Renal cortical epithelial cell (primary cell): ENCODE measurements around the gene CATSPER4. TPM values are rescaled to one million over a fixed set of nuclear protein-coding genes. Genes with fewer than 3 reads are reported as not detected.

Source experiments
- total RNA-seq: library from RNA; depleted of rRNA; stranded (reverse); fragments of >200 nt; gene quantifications from 2 replicates; pipeline ENCODE4 v1.2.3, GENCODE V29; 2014

The CATSPER4 gene
- total RNA-seq, 1 donor from 2014 or later: not detected

Other genes starting within 250 kb of the CATSPER4 start
- gene PAFAH2, start 192.5 kb upstream of the CATSPER4 start, total RNA-seq: 14.8 and 18.5 TPM in 2 replicates
- gene EXTL1, start 168.8 kb upstream of the CATSPER4 start, total RNA-seq: 0.05 TPM in 1 of 2 replicates, not detected in the other
- gene SLC30A2, start 144.5 kb upstream of the CATSPER4 start, total RNA-seq: 1.1 and 1.4 TPM in 2 replicates
- not detected in 2 replicates for gene TRIM63, start 123.0 kb upstream of the CATSPER4 start, total RNA-seq
- gene PDIK1L, start 78.8 kb upstream of the CATSPER4 start, total RNA-seq: 4.7 and 5.6 TPM in 2 replicates
- gene FAM110D, start 31.5 kb upstream of the CATSPER4 start, total RNA-seq: not detected in 2 replicates
- gene C1orf232, start 21.6 kb upstream of the CATSPER4 start, total RNA-seq: not detected in 2 replicates
- 6.7 and 15.6 TPM in 2 replicates for gene ZNF593, start 20.7 kb upstream of the CATSPER4 start, total RNA-seq
- not detected in 2 replicates for gene ZNF593OS, start 18.8 kb upstream of the CATSPER4 start, total RNA-seq
- gene CNKSR1, start 13.1 kb upstream of the CATSPER4 start, total RNA-seq: 5.2 and 6.4 TPM in 2 replicates
- 6.6 and 9.4 TPM in 2 replicates for gene CEP85, start 43.6 kb downstream of the CATSPER4 start, total RNA-seq
- 12.8 and 17.5 TPM in 2 replicates for gene SH3BGRL3, start 89.5 kb downstream of the CATSPER4 start, total RNA-seq
- 1.9 and 9.6 TPM in 2 replicates for gene UBXN11, start 116.0 kb downstream of the CATSPER4 start, total RNA-seq
- gene CD52, start 127.4 kb downstream of the CATSPER4 start, total RNA-seq: not detected in 2 replicates
- 0.35 and 7.1 TPM in 2 replicates for gene CRYBG2, start 163.5 kb downstream of the CATSPER4 start, total RNA-seq
- not detected in 2 replicates for gene ZNF683, start 182.1 kb downstream of the CATSPER4 start, total RNA-seq
- gene LIN28A, start 220.2 kb downstream of the CATSPER4 start, total RNA-seq: not detected in 2 replicates
- gene DHDDS, start 241.7 kb downstream of the CATSPER4 start, total RNA-seq: 39.1 and 43.9 TPM in 2 replicates